HepG2 (cell line): ENCODE measurements around the gene MEA1.

Source experiments
- ASH2L ChIP-seq: fragments of 300-600, 200-600 bp; sonication (generic); IDR thresholded peaks from 2 replicates; pipeline ENCODE4 v1.7.0; 2017; ENCODE audit warnings: low read depth, mild to moderate bottlenecking, moderate library complexity, mixed read lengths, low read length; ENCODE audit not compliant: insufficient read length
- FOSL2 ChIP-seq: sonication (generic); formaldehyde crosslinking; IDR thresholded peaks from 2 replicates; pipeline ENCODE4 v1.4.0; 2020; ENCODE audit warnings: missing genetic modification reagents
- FOXA1 ChIP-seq, 2 experiments: fragments of 450-650 bp in 1 of 2; sonication (generic) in 1 of 2; formaldehyde crosslinking in 1 of 2; IDR thresholded peaks; 2 replicates each; pipeline versions ENCODE4 v1.4.0 to v1.6.1; 2016 to 2020; ENCODE audit warnings: missing genetic modification reagents in 1 of 2
- FOXC1 ChIP-seq: sonication (generic); formaldehyde crosslinking; IDR thresholded peaks from 2 replicates; pipeline ENCODE4 v1.8.0; 2022; ENCODE audit warnings: mild to moderate bottlenecking, missing genetic modification reagents, borderline replicate concordance
- GLI4 ChIP-seq: sonication (generic); formaldehyde crosslinking; IDR thresholded peaks from 2 replicates; pipeline ENCODE4 v1.5.1; 2020; ENCODE audit warnings: missing genetic modification reagents, mild to moderate bottlenecking, moderate library complexity, borderline replicate concordance
- JUND ChIP-seq: sonication (generic); formaldehyde crosslinking; IDR thresholded peaks from 2 replicates; pipeline ENCODE4 v1.8.0; 2022; ENCODE audit warnings: mild to moderate bottlenecking, missing genetic modification reagents
- MTA3 ChIP-seq: sonication (generic); formaldehyde crosslinking; IDR thresholded peaks from 2 replicates; pipeline ENCODE4 v1.4.0; 2020; ENCODE audit warnings: missing genetic modification reagents
- RAD21 ChIP-seq: fragments of 450-650 bp; formaldehyde crosslinking; IDR thresholded peaks from 2 replicates; pipeline ENCODE4 v1.5.0; 2020; ENCODE audit warnings: mild to moderate bottlenecking
- ZFX ChIP-seq: sonication (generic); formaldehyde crosslinking; IDR thresholded peaks from 2 replicates; pipeline ENCODE4 v1.4.0; 2020; ENCODE audit warnings: mild to moderate bottlenecking, low read depth, missing genetic modification reagents, moderate library complexity
- ZNF292 ChIP-seq: sonication (generic); formaldehyde crosslinking; IDR thresholded peaks from 2 replicates; pipeline ENCODE4 v1.8.1; 2022; ENCODE audit warnings: mild to moderate bottlenecking, low read depth, missing genetic modification reagents, borderline replicate concordance
- ZNF773 ChIP-seq: sonication (generic); formaldehyde crosslinking; IDR thresholded peaks from 2 replicates; pipeline ENCODE4 v1.4.0; 2020; ENCODE audit warnings: missing genetic modification reagents, borderline replicate concordance
- TF ChIP-seq, protein P1 (sequence below): sonication (generic); formaldehyde crosslinking; IDR thresholded peaks from 2 replicates; pipeline ENCODE4 v1.4.0; 2020; ENCODE audit warnings: mild to moderate bottlenecking, missing genetic modification reagents
- TF ChIP-seq, protein P2 (sequence below): sonication (generic); formaldehyde crosslinking; IDR thresholded peaks from 2 replicates; pipeline ENCODE4 v1.4.0; 2020; ENCODE audit warnings: missing genetic modification reagents, mild to moderate bottlenecking, borderline replicate concordance
- TF ChIP-seq, protein P3 (sequence below): sonication (generic); formaldehyde crosslinking; IDR thresholded peaks from 2 replicates; pipeline ENCODE4 v1.5.0; 2020; ENCODE audit warnings: mild to moderate bottlenecking, missing genetic modification reagents, moderate library complexity

DNA sequence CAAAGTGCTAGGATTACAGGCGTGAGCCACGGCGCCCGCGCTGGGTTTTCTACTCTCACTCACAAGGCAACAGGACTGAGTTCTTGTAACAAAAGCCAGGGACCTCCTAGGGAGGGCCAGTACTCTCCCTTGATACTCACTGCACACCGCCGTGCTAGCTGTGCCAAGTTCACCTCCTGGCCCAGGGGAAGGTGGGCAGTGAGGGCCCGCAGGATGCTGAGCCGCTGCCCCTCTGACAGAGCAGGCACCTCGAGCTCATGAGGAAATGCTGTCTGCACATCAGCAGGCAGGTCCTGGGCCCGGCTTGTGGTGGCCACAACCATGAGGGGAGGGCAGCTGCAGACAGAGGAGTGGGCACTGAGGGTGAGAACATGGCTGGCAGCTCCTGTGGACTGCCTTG is 46.5 kb downstream of the MEA1 start:
- TF ChIP-seq ZNF773 (CRISPR knock-in tag): no peak
- no peak for TF ChIP-seq FOSL2
- TF ChIP-seq ZNF292: no peak
- no peak for TF ChIP-seq RAD21 (CRISPR knock-in tag)
- TF ChIP-seq, protein P1, sequence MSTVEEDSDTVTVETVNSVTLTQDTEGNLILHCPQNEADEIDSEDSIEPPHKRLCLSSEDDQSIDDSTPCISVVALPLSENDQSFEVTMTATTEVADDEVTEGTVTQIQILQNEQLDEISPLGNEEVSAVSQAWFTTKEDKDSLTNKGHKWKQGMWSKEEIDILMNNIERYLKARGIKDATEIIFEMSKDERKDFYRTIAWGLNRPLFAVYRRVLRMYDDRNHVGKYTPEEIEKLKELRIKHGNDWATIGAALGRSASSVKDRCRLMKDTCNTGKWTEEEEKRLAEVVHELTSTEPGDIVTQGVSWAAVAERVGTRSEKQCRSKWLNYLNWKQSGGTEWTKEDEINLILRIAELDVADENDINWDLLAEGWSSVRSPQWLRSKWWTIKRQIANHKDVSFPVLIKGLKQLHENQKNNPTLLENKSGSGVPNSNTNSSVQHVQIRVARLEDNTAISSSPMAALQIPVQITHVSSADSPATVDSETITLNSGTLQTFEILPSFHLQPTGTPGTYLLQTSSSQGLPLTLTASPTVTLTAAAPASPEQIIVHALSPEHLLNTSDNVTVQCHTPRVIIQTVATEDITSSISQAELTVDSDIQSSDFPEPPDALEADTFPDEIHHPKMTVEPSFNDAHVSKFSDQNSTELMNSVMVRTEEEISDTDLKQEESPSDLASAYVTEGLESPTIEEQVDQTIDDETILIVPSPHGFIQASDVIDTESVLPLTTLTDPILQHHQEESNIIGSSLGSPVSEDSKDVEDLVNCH (CRISPR knock-in tag): no peak
- no peak for TF ChIP-seq MTA3
- no peak for TF ChIP-seq GLI4
- TF ChIP-seq ASH2L: no peak
- no peak for TF ChIP-seq JUND
- TF ChIP-seq, protein P2, sequence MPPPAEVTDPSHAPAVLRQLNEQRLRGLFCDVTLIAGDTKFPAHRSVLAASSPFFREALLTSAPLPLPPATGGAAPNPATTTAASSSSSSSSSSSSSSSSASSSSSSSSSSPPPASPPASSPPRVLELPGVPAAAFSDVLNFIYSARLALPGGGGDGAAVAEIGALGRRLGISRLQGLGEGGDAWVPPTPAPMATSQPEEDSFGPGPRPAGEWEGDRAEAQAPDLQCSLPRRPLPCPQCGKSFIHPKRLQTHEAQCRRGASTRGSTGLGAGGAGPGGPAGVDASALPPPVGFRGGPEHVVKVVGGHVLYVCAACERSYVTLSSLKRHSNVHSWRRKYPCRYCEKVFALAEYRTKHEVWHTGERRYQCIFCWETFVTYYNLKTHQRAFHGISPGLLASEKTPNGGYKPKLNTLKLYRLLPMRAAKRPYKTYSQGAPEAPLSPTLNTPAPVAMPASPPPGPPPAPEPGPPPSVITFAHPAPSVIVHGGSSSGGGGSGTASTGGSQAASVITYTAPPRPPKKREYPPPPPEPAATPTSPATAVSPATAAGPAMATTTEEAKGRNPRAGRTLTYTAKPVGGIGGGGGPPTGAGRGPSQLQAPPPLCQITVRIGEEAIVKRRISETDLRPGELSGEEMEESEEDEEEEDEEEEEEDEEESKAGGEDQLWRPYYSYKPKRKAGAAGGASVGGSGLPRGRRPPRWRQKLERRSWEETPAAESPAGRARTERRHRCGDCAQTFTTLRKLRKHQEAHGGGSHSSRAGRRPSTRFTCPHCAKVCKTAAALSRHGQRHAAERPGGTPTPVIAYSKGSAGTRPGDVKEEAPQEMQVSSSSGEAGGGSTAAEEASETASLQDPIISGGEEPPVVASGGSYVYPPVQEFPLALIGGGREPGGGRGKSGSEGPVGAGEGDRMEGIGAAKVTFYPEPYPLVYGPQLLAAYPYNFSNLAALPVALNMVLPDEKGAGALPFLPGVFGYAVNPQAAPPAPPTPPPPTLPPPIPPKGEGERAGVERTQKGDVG (CRISPR knock-in tag): no peak
- TF ChIP-seq, protein P3, sequence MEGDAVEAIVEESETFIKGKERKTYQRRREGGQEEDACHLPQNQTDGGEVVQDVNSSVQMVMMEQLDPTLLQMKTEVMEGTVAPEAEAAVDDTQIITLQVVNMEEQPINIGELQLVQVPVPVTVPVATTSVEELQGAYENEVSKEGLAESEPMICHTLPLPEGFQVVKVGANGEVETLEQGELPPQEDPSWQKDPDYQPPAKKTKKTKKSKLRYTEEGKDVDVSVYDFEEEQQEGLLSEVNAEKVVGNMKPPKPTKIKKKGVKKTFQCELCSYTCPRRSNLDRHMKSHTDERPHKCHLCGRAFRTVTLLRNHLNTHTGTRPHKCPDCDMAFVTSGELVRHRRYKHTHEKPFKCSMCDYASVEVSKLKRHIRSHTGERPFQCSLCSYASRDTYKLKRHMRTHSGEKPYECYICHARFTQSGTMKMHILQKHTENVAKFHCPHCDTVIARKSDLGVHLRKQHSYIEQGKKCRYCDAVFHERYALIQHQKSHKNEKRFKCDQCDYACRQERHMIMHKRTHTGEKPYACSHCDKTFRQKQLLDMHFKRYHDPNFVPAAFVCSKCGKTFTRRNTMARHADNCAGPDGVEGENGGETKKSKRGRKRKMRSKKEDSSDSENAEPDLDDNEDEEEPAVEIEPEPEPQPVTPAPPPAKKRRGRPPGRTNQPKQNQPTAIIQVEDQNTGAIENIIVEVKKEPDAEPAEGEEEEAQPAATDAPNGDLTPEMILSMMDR (CRISPR knock-in tag): no peak
- TF ChIP-seq FOXC1: no peak
- TF ChIP-seq ZFX (CRISPR knock-in tag): no peak
- no peak for TF ChIP-seq FOXA1 (IDR thresholded peaks at IDR 0.05)
- TF ChIP-seq FOXA1 (CRISPR knock-in tag; IDR thresholded peaks at IDR 0.05): no peak
